Measurements from ENCODE around the gene OLAH. TPM values are rescaled to one million over a fixed set of nuclear protein-coding genes. Genes with fewer than 3 reads are reported as not detected.
A peak's percentile ranks its signal among the peaks of the same experiment; 100 is the strongest.

Gene OLAH
- total RNA-seq, 1 donor, result not detected

DNA sequence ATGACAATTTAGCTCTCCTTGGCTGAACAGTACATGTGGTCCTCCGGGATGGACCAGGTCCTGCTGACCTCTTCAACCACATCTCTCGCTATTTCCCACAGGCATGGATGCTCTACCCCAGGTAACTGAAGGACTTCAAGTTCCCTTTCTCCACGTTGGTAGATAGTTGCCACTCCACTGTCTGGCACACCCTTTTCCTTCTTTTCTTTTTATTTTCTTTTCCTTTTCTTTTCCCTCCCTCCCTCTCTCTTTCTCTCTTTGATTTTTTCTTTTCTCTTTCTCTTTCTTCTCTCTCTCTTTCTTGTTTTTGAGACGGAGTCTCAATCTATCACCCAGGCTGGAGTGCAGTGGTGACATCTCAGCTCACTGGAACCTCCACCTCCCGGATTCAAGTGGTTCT is 47.7 kb downstream of the OLAH start:
- TF ChIP-seq, protein P1, sequence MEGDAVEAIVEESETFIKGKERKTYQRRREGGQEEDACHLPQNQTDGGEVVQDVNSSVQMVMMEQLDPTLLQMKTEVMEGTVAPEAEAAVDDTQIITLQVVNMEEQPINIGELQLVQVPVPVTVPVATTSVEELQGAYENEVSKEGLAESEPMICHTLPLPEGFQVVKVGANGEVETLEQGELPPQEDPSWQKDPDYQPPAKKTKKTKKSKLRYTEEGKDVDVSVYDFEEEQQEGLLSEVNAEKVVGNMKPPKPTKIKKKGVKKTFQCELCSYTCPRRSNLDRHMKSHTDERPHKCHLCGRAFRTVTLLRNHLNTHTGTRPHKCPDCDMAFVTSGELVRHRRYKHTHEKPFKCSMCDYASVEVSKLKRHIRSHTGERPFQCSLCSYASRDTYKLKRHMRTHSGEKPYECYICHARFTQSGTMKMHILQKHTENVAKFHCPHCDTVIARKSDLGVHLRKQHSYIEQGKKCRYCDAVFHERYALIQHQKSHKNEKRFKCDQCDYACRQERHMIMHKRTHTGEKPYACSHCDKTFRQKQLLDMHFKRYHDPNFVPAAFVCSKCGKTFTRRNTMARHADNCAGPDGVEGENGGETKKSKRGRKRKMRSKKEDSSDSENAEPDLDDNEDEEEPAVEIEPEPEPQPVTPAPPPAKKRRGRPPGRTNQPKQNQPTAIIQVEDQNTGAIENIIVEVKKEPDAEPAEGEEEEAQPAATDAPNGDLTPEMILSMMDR (IDR thresholded peaks at IDR 0.05; ENCODE audit: insufficient read depth, low read depth, low read length), result no peak
- no peak overlapping the region for H3K4me3 ChIP-seq (ENCODE audit: low read depth, low read length)
- no peak for DNase-seq (ENCODE audit: low read depth)

DNA sequence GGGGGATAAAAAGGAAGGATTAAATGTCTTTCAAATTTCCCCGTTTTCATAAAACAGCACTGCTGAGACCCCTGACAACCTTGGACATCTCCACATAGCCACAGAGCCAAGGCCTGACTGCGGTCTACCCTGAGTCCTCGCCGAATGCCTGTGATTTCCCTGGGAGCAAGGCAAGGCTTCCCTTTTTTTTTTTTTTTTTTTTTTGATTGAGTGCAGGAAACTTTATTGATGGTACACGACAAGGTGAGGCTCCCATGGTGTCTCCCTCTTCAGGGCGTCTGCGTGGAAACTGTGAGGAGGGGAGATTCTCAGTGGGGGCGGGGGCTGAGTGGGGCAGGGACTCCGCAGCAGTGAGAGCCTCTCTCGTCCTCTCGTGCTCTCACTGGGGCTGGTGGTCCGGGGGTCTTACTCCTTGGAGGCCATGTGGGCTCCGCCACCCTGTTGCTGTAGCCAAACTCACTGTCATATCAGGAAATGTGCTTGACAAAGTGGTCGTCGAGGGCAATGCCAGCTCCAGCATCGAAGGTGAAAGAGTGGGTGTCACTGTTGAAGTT is 49.2 kb downstream of the OLAH start:
- DNase-seq (ENCODE audit: low read depth), result no peak
- no peak overlapping the region for H3K4me3 ChIP-seq (ENCODE audit: low read depth, low read length)
- TF ChIP-seq, protein P1 (IDR thresholded peaks at IDR 0.05; ENCODE audit: insufficient read depth, low read depth, low read length), result no peak

DNA sequence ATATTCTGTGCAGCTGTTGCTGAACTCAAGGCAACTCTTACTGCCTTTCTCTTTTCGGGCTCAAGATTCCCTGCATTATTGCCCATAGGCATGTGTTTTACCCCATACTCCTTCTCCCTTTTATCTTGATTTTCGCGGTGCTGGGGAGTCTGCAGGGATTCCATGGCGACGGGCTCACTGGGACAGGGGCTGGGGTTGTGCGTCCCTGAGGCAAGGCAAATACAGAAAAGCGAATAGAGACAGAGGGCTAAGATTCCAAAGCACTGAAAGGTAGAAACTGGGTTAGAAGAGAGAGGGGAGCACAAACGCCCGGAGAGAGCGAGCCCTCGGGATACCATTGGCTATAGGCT is 52.9 kb downstream of the OLAH start:
- peak overlapping the region; percentile 91 for H3K4me3 ChIP-seq (ENCODE audit: low read depth, low read length)
- DNase-seq (ENCODE audit: low read depth), result no peak
- TF ChIP-seq, protein P1 (IDR thresholded peaks at IDR 0.05; ENCODE audit: insufficient read depth, low read depth, low read length), result no peak

DNA sequence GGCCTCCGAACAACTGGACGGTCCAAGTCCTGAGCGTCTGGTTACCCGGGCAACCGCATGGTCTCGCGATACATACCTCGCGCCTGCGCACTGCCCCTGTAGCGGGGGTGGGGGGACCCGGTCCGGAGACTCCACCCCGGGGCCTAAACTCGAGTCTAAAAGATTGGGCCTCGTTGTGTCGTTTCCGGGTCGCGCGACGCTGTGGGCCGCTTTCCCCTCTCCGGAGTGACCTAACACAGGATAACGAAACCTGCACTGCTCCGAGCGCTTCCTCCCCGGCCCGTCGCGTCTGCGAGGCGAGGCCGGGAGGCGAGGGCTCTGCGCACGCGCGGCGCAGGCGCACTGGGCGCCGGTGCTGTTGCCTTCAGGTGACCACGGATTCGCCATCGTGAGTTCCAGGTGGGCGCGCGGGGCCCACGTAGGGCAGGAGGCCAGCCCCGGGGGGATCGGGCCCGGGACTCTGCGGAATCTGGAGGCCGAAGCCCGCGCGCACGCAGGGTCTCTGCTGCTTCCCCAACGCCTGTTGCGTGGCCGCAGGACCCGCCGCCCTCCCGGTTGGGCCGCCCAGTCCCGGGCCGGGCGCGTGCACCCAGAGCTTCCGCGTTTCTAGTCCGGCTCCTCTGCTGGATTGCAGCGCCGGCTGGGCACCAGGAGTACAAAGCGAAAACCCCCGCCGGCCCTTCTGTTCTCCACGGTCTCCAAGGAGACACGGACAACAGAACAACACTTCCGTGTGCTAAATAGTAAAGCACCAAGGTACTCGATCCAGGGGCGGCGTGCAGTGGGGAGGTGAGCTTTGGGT is 53.5 kb downstream of the OLAH start, which contains the start of gene RPP38:
Gene RPP38, plus strand, starts transcription at position 345 of the 802 bp plus-strand sequence. CDS start 5,960 bp downstream, outside the sequence.
- TF ChIP-seq, protein P1 (IDR thresholded peaks at IDR 0.05; ENCODE audit: insufficient read depth, low read depth, low read length), result no peak
- peak; percentile 95 for DNase-seq (ENCODE audit: low read depth)
- H3K4me3 ChIP-seq (ENCODE audit: low read depth, low read length), result peak within 1 kb of the TSS; percentile 91

DNA sequence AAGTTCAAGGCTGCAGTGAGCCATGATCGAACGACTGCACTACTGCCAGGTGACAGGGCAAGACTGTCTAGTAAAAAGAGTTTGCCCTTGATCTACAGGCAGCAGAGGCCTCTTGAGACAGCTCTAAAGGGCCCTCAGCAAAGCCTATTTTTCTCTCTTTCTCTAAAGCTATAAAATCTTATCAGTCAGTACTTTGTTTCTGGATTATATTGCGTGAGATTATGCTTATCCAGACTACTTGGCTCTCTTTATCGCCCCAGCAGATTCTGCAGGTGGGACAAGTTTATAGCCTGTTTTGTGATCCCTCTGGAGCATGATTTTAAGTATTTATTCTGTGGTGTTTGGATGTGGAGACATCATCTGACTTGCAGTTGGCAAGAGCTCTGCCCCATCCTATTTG is 56.1 kb downstream of the OLAH start:
- DNase-seq (ENCODE audit: low read depth), result no peak
- no peak overlapping the region for H3K4me3 ChIP-seq (ENCODE audit: low read depth, low read length)
- TF ChIP-seq, protein P1 (IDR thresholded peaks at IDR 0.05; ENCODE audit: insufficient read depth, low read depth, low read length), result no peak

DNA sequence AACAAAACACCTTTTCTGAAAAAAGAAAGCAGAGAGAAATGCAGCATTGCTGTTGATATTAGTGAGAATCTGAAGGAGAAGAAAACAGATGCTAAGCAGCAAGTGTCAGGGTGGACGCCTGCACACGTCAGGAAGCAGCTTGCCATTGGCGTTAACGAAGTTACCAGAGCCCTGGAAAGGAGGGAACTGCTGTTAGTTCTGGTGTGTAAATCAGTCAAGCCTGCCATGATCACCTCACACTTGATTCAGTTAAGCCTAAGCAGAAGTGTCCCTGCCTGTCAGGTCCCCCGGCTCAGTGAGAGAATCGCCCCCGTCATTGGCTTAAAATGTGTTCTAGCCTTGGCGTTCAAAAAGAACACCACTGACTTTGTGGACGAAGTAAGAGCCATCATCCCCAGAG is 59.8 kb downstream of the OLAH start:
- TF ChIP-seq, protein P1 (IDR thresholded peaks at IDR 0.05; ENCODE audit: insufficient read depth, low read depth, low read length), result no peak
- DNase-seq (ENCODE audit: low read depth), result no peak
- H3K4me3 ChIP-seq (ENCODE audit: low read depth, low read length), result no peak overlapping the region

Measured in fibroblast of villous mesenchyme (primary cell).